Measurements from ENCODE around the gene TMPRSS3.

Gene TMPRSS3

GRCh38 chr21:42336054-42336453 is 59.8 kb downstream of the TMPRSS3 start:
- TF ChIP-seq EGR1 (IDR thresholded peaks at IDR 0.05) (no peak), MAX (IDR thresholded peaks at IDR 0.05) (no peak), TEAD4 (IDR thresholded peaks at IDR 0.05) (no peak), FOXM1 (IDR thresholded peaks at IDR 0.05; ENCODE audit: borderline replicate concordance, low read depth) (no peak), RAD21 (IDR thresholded peaks at IDR 0.05; ENCODE audit: low read depth) (no peak), TCF12 (IDR thresholded peaks at IDR 0.05; ENCODE audit: low read depth) (no peak), USF1 (IDR thresholded peaks at IDR 0.05) (no peak), REST (IDR thresholded peaks at IDR 0.05; ENCODE audit: low read depth) (no peak), NFIC (IDR thresholded peaks at IDR 0.05) (no peak), CREB1 (IDR thresholded peaks at IDR 0.05; ENCODE audit: low read depth) (no peak), TAF1 (IDR thresholded peaks at IDR 0.05; ENCODE audit: low read depth) (no peak), ZBTB7A (IDR thresholded peaks at IDR 0.05; ENCODE audit: low read depth) (no peak), YY1 (IDR thresholded peaks at IDR 0.05; ENCODE audit: low read depth) (no peak)

GRCh38 chr21:42332557-42333317 is 63.1 kb downstream of the TMPRSS3 start:
- TF ChIP-seq RAD21 (IDR thresholded peaks at IDR 0.05; ENCODE audit: low read depth) (no peak), REST (IDR thresholded peaks at IDR 0.05; ENCODE audit: low read depth) (no peak), USF1 (IDR thresholded peaks at IDR 0.05) (no peak), NFIC (IDR thresholded peaks at IDR 0.05) (no peak), MAX (IDR thresholded peaks at IDR 0.05) (no peak), ZBTB7A (IDR thresholded peaks at IDR 0.05; ENCODE audit: low read depth) (no peak), TEAD4 (IDR thresholded peaks at IDR 0.05) (no peak), FOXM1 (IDR thresholded peaks at IDR 0.05; ENCODE audit: borderline replicate concordance, low read depth) (no peak), YY1 (IDR thresholded peaks at IDR 0.05; ENCODE audit: low read depth) (no peak), CREB1 (IDR thresholded peaks at IDR 0.05; ENCODE audit: low read depth) (no peak), TCF12 (IDR thresholded peaks at IDR 0.05; ENCODE audit: low read depth) (no peak), EP300 (IDR thresholded peaks at IDR 0.05; ENCODE audit: borderline replicate concordance) (no peak), EGR1 (IDR thresholded peaks at IDR 0.05) (no peak), CEBPB (IDR thresholded peaks at IDR 0.05) (no peak), TAF1 (IDR thresholded peaks at IDR 0.05; ENCODE audit: low read depth) (no peak)

GRCh38 chr21:42331660-42332059 is 64.2 kb downstream of the TMPRSS3 start:
- TF ChIP-seq EGR1 (IDR thresholded peaks at IDR 0.05), result no peak
- TF ChIP-seq EP300 (IDR thresholded peaks at IDR 0.05; ENCODE audit: borderline replicate concordance), result no peak
- TF ChIP-seq USF1 (IDR thresholded peaks at IDR 0.05), result no peak
- no peak for TF ChIP-seq YY1 (IDR thresholded peaks at IDR 0.05; ENCODE audit: low read depth)
- no peak for TF ChIP-seq CEBPB (IDR thresholded peaks at IDR 0.05)
- TF ChIP-seq TEAD4 (IDR thresholded peaks at IDR 0.05), result no peak
- no peak for TF ChIP-seq ZBTB7A (IDR thresholded peaks at IDR 0.05; ENCODE audit: low read depth)
- TF ChIP-seq TCF12 (IDR thresholded peaks at IDR 0.05; ENCODE audit: low read depth), result no peak
- no peak for TF ChIP-seq RAD21 (IDR thresholded peaks at IDR 0.05; ENCODE audit: low read depth)

GRCh38 chr21:42330380-42331371 is 65.2 kb downstream of the TMPRSS3 start:
- no peak for TF ChIP-seq FOXM1 (IDR thresholded peaks at IDR 0.05; ENCODE audit: borderline replicate concordance, low read depth)
- TF ChIP-seq RAD21 (IDR thresholded peaks at IDR 0.05; ENCODE audit: low read depth), result no peak
- TF ChIP-seq CEBPB (IDR thresholded peaks at IDR 0.05), result no peak
- no peak for TF ChIP-seq TEAD4 (IDR thresholded peaks at IDR 0.05)
- TF ChIP-seq MAX (IDR thresholded peaks at IDR 0.05), result no peak
- no peak for TF ChIP-seq EGR1 (IDR thresholded peaks at IDR 0.05)
- no peak for TF ChIP-seq CREB1 (IDR thresholded peaks at IDR 0.05; ENCODE audit: low read depth)
- no peak for TF ChIP-seq YY1 (IDR thresholded peaks at IDR 0.05; ENCODE audit: low read depth)
- TF ChIP-seq EP300 (IDR thresholded peaks at IDR 0.05; ENCODE audit: borderline replicate concordance), result no peak
- TF ChIP-seq TAF1 (IDR thresholded peaks at IDR 0.05; ENCODE audit: low read depth), result no peak
- no peak for TF ChIP-seq NFIC (IDR thresholded peaks at IDR 0.05)
- TF ChIP-seq REST (IDR thresholded peaks at IDR 0.05; ENCODE audit: low read depth), result no peak
- no peak for TF ChIP-seq USF1 (IDR thresholded peaks at IDR 0.05)
- TF ChIP-seq ZBTB7A (IDR thresholded peaks at IDR 0.05; ENCODE audit: low read depth), result no peak
- TF ChIP-seq TCF12 (IDR thresholded peaks at IDR 0.05; ENCODE audit: low read depth), result no peak

Data from Ishikawa (cell line).